ENCODE results near the gene FAM193B. TPM values are rescaled to one million over a fixed set of nuclear protein-coding genes. Genes with fewer than 3 reads are reported as not detected.

The FAM193B gene
- polyA plus RNA-seq, 1 of the 3 experiments (the other 2 are of a cell fraction), result 48.1 TPM

GRCh38 chr5:177496727-177497291 is 57.6 kb downstream of the FAM193B start:
- Histone ChIP-seq H3F3A (replicated peaks; ENCODE audit: insufficient read depth) (peaks cover 23% of the 10 kb centered on the region), H3K4me3 (ENCODE audit: low read depth in 2 of 2, low read length in 1 of 2) (peak overlapping the region; percentile 83 to 94), H3K4me1 (ENCODE audit: control insufficient read depth in 1 of 2, insufficient read depth in 2 of 2, low read depth in 1 of 2, low read length in 1 of 2) (peaks cover 33 to 62% of the 10 kb centered on the region in 2 experiments; a peak in 3 of 4 replicates), H3K79me2 (ENCODE audit: insufficient read depth) (peaks cover 51% of the 10 kb centered on the region), H3K4me2 (peak overlapping the region; percentile 94), H3K9me3 (no peaks in the 10 kb centered on the region), H2AFZ (ENCODE audit: low read depth) (no peak overlapping the region), H4K20me1 (ENCODE audit: insufficient read depth) (peaks cover 44% of the 10 kb centered on the region), H3K9ac (peak overlapping the region; percentile 93), H3K9me2 (no peaks in the 10 kb centered on the region), H3K36me3 (replicated peaks in 1 of 2; ENCODE audit: control insufficient read depth in 1 of 2, insufficient read depth in 2 of 2, low read length in 1 of 2) (peaks cover 18% of the 10 kb centered on the region in 2 experiments), H3K27me3 (ENCODE audit: insufficient read depth) (no peaks in the 10 kb centered on the region), H3K27ac (ENCODE audit: low read depth in 2 of 2, low read length in 1 of 2) (peak overlapping the region; percentile 80 to 94)
- TF ChIP-seq POLR2AphosphoS5 (IDR thresholded peaks at IDR 0.05; ENCODE audit: low read depth, low read length), result peak; percentile 42; the same call in 1 of the 2 replicates
- TF ChIP-seq RAD21 (IDR thresholded peaks at IDR 0.05; ENCODE audit: low read length), result no peak
- peak; percentile 39; the same call in 1 of the 2 replicates for TF ChIP-seq TAF1 (IDR thresholded peaks at IDR 0.05; ENCODE audit: borderline replicate concordance, low read depth, low read length)
- TF ChIP-seq MEF2A (IDR thresholded peaks at IDR 0.05; ENCODE audit: borderline replicate concordance, low read depth), result no peak
- peak; percentile 3 for TF ChIP-seq NFIC (IDR thresholded peaks at IDR 0.05; ENCODE audit: borderline replicate concordance)
- TF ChIP-seq FOSL2 (IDR thresholded peaks at IDR 0.05; ENCODE audit: borderline replicate concordance, low read depth), result peak; percentile 48; the same call in 1 of the 2 replicates
- TF ChIP-seq CHD2 (IDR thresholded peaks at IDR 0.05; ENCODE audit: low read length, partially characterized antibody), result peak; percentile 49
- TF ChIP-seq MAX (IDR thresholded peaks at IDR 0.05; ENCODE audit: low read depth), result no peak
- TF ChIP-seq EP300 (IDR thresholded peaks at IDR 0.05; ENCODE audit: borderline replicate concordance in 1 of 2, low read depth in 1 of 2, low read length in 1 of 2), result peak in 1 of 2 experiments; percentile 22; a peak in 1 of 4 replicates
- WGBS (ENCODE audit: low lambda C conversion rate), result 3% methylated on average over 19 of the region's 29 CpGs
- DNase-seq, result peak; percentile 83
- ChIA-PET CTCF (interaction anchor here (1.1 to 15.9 kb wide), 10 partner anchors 19 to 302 kb away, joined by 3 to 228 read pairs (median 20); partner anchors contain the start of genes DBN1 and PRR7), POLR2A (interaction anchor here (0.6 to 6.7 kb wide), 9 partner anchors 19 to 562 kb away, joined by 3 to 43 read pairs (median 4); partner anchors contain the start of gene DDX41)

DNA sequence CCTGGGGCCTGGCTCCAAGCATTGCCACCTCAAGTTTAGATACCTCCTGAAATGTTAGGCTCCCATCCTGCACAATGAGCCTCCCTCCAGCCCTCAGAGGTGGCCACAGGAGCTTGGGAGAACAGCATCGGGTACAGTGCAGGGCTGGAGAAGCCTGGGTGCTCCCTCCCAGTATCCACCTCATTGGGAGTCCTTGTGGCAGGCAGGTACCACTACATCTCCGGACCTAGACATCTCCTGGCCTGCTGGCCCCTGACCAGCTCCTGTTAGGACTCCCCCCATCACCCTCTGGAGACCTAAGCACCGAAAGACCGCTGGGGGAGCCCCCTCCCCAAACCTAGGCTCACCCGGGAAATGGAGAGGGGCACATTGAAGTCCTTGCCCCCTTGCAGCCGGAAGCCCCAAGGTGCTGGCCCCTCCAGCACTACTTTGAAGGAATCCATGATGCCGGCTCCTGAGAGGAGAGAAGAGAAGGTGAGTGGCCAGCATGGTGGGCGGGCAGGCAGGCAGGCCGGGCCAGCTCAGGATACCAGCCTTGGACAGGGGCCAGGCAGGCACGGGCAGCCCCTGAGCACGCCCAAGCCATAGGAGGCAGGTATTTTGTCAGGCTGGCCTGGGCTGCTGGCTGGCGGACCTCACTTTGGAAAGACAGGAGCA is 58.2 kb downstream of the FAM193B start:
- Histone ChIP-seq H3K9me3 (no peaks in the 10 kb centered on the region), H3F3A (replicated peaks; ENCODE audit: insufficient read depth) (peaks cover 23% of the 10 kb centered on the region), H3K4me1 (ENCODE audit: control insufficient read depth in 1 of 2, insufficient read depth in 2 of 2, low read depth in 1 of 2, low read length in 1 of 2) (peaks cover 33 to 58% of the 10 kb centered on the region in 2 experiments; a peak in 3 of 4 replicates), H3K4me2 (peak overlapping the region; percentile 94), H3K9ac (peak overlapping the region; percentile 93), H3K36me3 (replicated peaks in 1 of 2; ENCODE audit: control insufficient read depth in 1 of 2, insufficient read depth in 2 of 2, low read length in 1 of 2) (peaks cover 20 to 22% of the 10 kb centered on the region in 2 experiments), H2AFZ (ENCODE audit: low read depth) (no peak overlapping the region), H3K79me2 (ENCODE audit: insufficient read depth) (peaks cover 55% of the 10 kb centered on the region), H3K27me3 (ENCODE audit: insufficient read depth) (no peaks in the 10 kb centered on the region), H3K27ac (ENCODE audit: low read depth in 2 of 2, low read length in 1 of 2) (peak overlapping the region; percentile 80 to 94), H3K4me3 (ENCODE audit: low read depth in 2 of 2, low read length in 1 of 2) (peak overlapping the region; percentile 83 to 94), H4K20me1 (ENCODE audit: insufficient read depth) (peaks cover 46% of the 10 kb centered on the region), H3K9me2 (no peaks in the 10 kb centered on the region)
- CTCF ChIA-PET, result interaction anchor here (1.1 to 15.9 kb wide), 13 partner anchors 19 to 302 kb away, joined by 3 to 228 read pairs (median 5); partner anchors contain the start of genes DBN1 and PRR7
- POLR2A ChIA-PET, result interaction anchor here (0.6 to 6.7 kb wide), 7 partner anchors 18 to 561 kb away, joined by 3 to 43 read pairs (median 4); partner anchors contain the start of gene DDX41
- WGBS (ENCODE audit: low lambda C conversion rate), result 9% methylated on average over 7 of the region's 12 CpGs
- TF ChIP-seq POLR2AphosphoS5 (IDR thresholded peaks at IDR 0.05; ENCODE audit: low read depth, low read length), result no peak
- TF ChIP-seq, protein P1, sequence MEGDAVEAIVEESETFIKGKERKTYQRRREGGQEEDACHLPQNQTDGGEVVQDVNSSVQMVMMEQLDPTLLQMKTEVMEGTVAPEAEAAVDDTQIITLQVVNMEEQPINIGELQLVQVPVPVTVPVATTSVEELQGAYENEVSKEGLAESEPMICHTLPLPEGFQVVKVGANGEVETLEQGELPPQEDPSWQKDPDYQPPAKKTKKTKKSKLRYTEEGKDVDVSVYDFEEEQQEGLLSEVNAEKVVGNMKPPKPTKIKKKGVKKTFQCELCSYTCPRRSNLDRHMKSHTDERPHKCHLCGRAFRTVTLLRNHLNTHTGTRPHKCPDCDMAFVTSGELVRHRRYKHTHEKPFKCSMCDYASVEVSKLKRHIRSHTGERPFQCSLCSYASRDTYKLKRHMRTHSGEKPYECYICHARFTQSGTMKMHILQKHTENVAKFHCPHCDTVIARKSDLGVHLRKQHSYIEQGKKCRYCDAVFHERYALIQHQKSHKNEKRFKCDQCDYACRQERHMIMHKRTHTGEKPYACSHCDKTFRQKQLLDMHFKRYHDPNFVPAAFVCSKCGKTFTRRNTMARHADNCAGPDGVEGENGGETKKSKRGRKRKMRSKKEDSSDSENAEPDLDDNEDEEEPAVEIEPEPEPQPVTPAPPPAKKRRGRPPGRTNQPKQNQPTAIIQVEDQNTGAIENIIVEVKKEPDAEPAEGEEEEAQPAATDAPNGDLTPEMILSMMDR (IDR thresholded peaks at IDR 0.05), result peak; percentile 45
- no peak for TF ChIP-seq USF2 (IDR thresholded peaks at IDR 0.05; ENCODE audit: borderline replicate concordance, low read depth, low read length)
- no peak for TF ChIP-seq EP300 (IDR thresholded peaks at IDR 0.05; ENCODE audit: borderline replicate concordance in 1 of 2, low read depth in 1 of 2, low read length in 1 of 2)
- TF ChIP-seq NFIC (IDR thresholded peaks at IDR 0.05; ENCODE audit: borderline replicate concordance), result peak; percentile 43
- DNase-seq, result peak; percentile 68
